Heart right ventricle (tissue), 16 donors: ENCODE results near the gene PTX4. TPM values are rescaled to one million over a fixed set of nuclear protein-coding genes. Genes with fewer than 3 reads are reported as not detected.

Source experiments
- ATAC-seq, 8 donors: fragments of 200-7000 bp; cut with Tn5 transposase; one replicate each; pipeline ENCODE4 v1.9.1; 2020; ENCODE audit warnings: mild to moderate bottlenecking in 8 of 8, moderate library complexity in 8 of 8, moderate number of reproducible peaks in 1 of 8
- DNase-seq, 2 donors: peaks; one replicate each; pipeline ENCODE4 v3.0.0-alpha.2; 2020
- H3K27ac ChIP-seq, 10 donors: fragments of 200-600 bp; sonication (generic) in 2 of 10; one replicate each; pipeline versions ENCODE4 v1.5.0 to v1.8.0; 2020 to 2022; ENCODE audit warnings: mild to moderate bottlenecking in 3 of 10
- H3K27me3 ChIP-seq, 7 donors: fragments of 200-600 bp; one replicate each; pipeline ENCODE4 v1.8.0; 2021 to 2022; ENCODE audit warnings: mild to moderate bottlenecking in 2 of 7
- H3K36me3 ChIP-seq, 9 donors: fragments of 200-600 bp; sonication (generic) in 1 of 9; one replicate each; pipeline versions ENCODE4 v1.5.0 to v1.8.0; 2020 to 2022; ENCODE audit warnings: mild to moderate bottlenecking in 2 of 9
- H3K4me1 ChIP-seq, 9 donors: fragments of 200-600 bp; sonication (generic) in 1 of 9; one replicate each; pipeline versions ENCODE4 v1.5.0 to v1.8.0; 2020 to 2022; ENCODE audit warnings: mild to moderate bottlenecking in 4 of 9
- H3K4me3 ChIP-seq, 10 donors: fragments of 200-600 bp; sonication (generic) in 2 of 10; one replicate each; pipeline versions ENCODE4 v1.5.0 to v1.8.0; 2020 to 2022; ENCODE audit warnings: mild to moderate bottlenecking in 7 of 10, moderate library complexity in 2 of 10
- H3K9me3 ChIP-seq, 11 donors: fragments of 200-600 bp in 10 of 11; sonication (generic) in 2 of 11; one replicate each; pipeline versions ENCODE4 v1.5.0 to v1.8.0; 2013 to 2022; ENCODE audit warnings: mild to moderate bottlenecking in 2 of 11, control low read depth in 1 of 11, moderate library complexity in 1 of 11
- WGBS, 2 donors: extraction: QIAGEN DNeasy Blood & Tissue Kit; methylation state at CpG; one replicate each; pipeline ENCODE4 v1.1.7; 2013; ENCODE audit warnings: inconsistent platforms in 1 of 2; 5-methylcytosine and 5-hydroxymethylcytosine counted together
- intact Hi-C, 10 donors: fragments of 100-400 bp; cut with DNase I; formaldehyde crosslinking; loops; one replicate each; pipeline versions ENCODE4 v1.11.1 to v1.14.2; 2022
- polyA plus RNA-seq, 2 donors: library from polyadenylated mRNA; stranded (reverse); fragments of 200-250 nt; gene quantifications; one replicate each; pipeline ENCODE4 v1.2.3, GENCODE V29; 2013
- total RNA-seq, 10 donors: library from RNA; stranded (reverse); fragmentation: NEBNext Ultra II Directional in 3 of 10; extraction: Animal tissue kit (Norgen Biotek cat#: 25700) in 3 of 10; gene quantifications; one replicate each; pipeline versions ENCODE4 v1.2.1 to v1.2.4, GENCODE V29; 2021 to 2023
- TF ChIP-seq, protein P1 (sequence below), 9 donors: fragments of 200-600 bp; sonication (generic) in 2 of 9; IDR thresholded peaks; one replicate each; pipeline versions ENCODE4 v1.5.0 to v1.8.0; 2021 to 2022; ENCODE audit warnings: antibody characterized with exemption in 9 of 9, mild to moderate bottlenecking in 5 of 9, moderate library complexity in 1 of 9
- donor health status: Arrhythmogenic right ventricular cardiomyopathy.
- donor health status: ischemic (EF 13 %, LVEDD 7.1; RV severe dilation, severe dysfunction).
- donor health status: healthy with polysubstance abuse.
- donor health status: DM: no; HTN: yes; CAD: no.
- donor health status: DM: no; HTN: no; CAD: no.
- donor health status: ischemic (EF 25% LVEDD 6.9; RV normal size, moderate dysfunction).
- donor health status: ischemic (EF 25% LVEDD 5.7; RV mildly dilated, moderate dysfunction).
- donor health status: healthy.
- donor health status: DM: yes; HTN: yes; CAD: no.
- donor health status: Ischemic cardiomyopathy.
- donor health status: ischemic (EF 35%, LVEDD 5.7; RV mildly dilated, moderate dysfunction).
- donor health status: nonischemic (EF 11% LVEDD 7.7; RV severe dilation, severe dysfunction).
- donor health status: DM: yes; HTN: yes; CAD: no.
- donor health status: PGD.
- donor health status: ischemic (EF 29% LVEDD 5.4; RV normal size, mild dysfunction).
- donor health status: nonischemic (EF 23%, LVEDD 6.1; RV moderate dilation, normal function).

PTX4 gene
- total and polyA plus RNA-seq, 12 donors = not detected

DNA sequence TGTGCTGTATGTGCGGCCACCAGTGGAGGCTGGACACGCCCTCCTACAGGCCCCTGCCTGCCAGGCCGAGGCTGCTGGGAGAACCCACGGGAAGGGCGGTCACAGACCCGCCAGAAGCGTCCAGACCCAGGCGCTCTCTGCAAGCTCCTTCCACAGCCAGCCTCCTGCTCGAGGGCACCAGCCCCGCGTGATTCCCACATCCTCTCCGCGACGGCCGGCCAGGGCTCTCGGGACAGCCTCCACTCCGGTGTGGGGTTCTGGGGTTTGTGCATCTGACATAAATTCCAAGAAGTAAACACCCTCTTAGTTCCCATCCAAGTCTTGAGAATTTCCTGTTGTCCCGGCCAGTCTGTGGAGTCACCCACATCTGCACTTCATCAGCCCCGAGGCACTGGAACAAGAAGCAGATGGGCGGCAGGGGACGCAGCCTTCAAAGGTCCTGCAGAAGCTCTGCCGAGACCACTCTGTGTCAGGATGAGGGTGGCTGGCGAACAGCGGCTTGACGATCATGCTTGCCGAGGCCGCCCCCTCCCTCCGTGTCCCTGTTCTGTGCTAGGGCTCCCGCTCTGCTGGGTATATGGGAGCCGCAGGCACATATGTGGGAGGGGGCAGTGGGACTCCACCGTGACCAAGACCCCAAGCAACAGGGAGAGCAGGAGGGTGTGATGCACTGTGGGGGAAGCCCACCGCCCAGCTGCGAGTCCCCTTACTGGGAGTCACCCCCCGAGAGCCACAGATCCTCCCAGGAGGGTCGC is 42.3 kb upstream of the PTX4 start:
- Histone ChIP-seq H3K27me3 (peaks cover 0 to 29% (median 0%) of the 10 kb centered on the region in 7 donors), H3K9me3 (no peaks in the 10 kb centered on the region), H3K4me3 (peak overlapping the region in 8 of 10 donors; percentile 71 to 94 (median 91)), H3K4me1 (peaks cover 41 to 73% (median 67%) of the 10 kb centered on the region in 9 donors), H3K36me3 (peaks cover 0 to 10% (median 0%) of the 10 kb centered on the region in 9 donors), H3K27ac (peak overlapping the region; percentile 87 to 99 (median 95))
- ATAC-seq (peak; percentile 3 to 39 (median 22)), DNase-seq (peak; percentile 75 to 77)
- TF ChIP-seq, protein P1, sequence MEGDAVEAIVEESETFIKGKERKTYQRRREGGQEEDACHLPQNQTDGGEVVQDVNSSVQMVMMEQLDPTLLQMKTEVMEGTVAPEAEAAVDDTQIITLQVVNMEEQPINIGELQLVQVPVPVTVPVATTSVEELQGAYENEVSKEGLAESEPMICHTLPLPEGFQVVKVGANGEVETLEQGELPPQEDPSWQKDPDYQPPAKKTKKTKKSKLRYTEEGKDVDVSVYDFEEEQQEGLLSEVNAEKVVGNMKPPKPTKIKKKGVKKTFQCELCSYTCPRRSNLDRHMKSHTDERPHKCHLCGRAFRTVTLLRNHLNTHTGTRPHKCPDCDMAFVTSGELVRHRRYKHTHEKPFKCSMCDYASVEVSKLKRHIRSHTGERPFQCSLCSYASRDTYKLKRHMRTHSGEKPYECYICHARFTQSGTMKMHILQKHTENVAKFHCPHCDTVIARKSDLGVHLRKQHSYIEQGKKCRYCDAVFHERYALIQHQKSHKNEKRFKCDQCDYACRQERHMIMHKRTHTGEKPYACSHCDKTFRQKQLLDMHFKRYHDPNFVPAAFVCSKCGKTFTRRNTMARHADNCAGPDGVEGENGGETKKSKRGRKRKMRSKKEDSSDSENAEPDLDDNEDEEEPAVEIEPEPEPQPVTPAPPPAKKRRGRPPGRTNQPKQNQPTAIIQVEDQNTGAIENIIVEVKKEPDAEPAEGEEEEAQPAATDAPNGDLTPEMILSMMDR (IDR thresholded peaks at IDR 0.05) = peak in 3 of 9 donors; percentile 8 to 26 (median 16)
- WGBS, 2 donors = 46 to 48% methylated on average over 35 of the region's 35 CpGs
- intact Hi-C loops = loop anchor here in 6 of 10 donors (5.0 kb wide), 3 partner anchors 34 to 81 kb away; partner anchors contain the start of genes CRAMP1 (in 3 of the 6), IFT140 (in 3 of the 6) and TELO2 (in 3 of the 6)

DNA sequence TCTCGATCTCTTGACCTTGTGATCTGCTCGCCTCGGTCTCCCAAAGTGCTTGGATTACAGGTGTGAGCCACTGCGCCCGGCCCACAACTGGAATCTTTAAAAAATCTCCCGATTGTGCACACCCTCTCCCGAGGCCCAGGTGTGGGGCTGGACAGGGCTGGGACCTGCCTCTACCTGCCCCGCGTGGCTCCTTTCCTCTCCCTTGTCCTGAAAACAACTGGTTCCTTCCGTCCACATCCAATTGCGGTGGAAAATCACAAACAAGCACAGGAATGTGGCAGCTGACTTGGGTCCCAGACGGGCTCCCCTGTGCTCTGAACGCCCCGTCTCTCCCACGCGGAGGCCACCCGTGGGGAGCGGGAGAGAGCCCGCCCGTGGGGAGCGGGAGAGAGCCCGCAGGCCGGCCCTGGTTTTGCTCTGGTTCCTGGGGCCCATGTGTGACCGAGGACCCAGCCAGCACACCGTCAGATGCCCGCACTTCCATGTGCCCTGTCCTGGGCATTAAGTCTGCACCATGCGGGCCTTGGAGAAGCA is 41.7 kb upstream of the PTX4 start:
- TF ChIP-seq, protein P1 (IDR thresholded peaks at IDR 0.05) = no peak
- Histone ChIP-seq H3K4me3 (peak overlapping the region in 5 of 10 donors; percentile 90 to 94 (median 92)), H3K9me3 (no peaks in the 10 kb centered on the region), H3K27ac (peak overlapping the region; percentile 87 to 99 (median 95)), H3K4me1 (peaks cover 41 to 69% (median 61%) of the 10 kb centered on the region in 9 donors), H3K27me3 (peaks cover 0 to 22% (median 0%) of the 10 kb centered on the region in 7 donors), H3K36me3 (peaks cover 0 to 3% (median 0%) of the 10 kb centered on the region in 9 donors)
- ATAC-seq (no peak), DNase-seq (no peak)
- intact Hi-C loops = loop anchor here in 6 of 10 donors (5.0 kb wide), 3 partner anchors 33 to 82 kb away; partner anchors contain the start of genes CRAMP1 (in 3 of the 6), IFT140 (in 3 of the 6) and TELO2 (in 3 of the 6)
- WGBS, 2 donors = 82 to 83% methylated on average over 27 of the region's 27 CpGs

DNA sequence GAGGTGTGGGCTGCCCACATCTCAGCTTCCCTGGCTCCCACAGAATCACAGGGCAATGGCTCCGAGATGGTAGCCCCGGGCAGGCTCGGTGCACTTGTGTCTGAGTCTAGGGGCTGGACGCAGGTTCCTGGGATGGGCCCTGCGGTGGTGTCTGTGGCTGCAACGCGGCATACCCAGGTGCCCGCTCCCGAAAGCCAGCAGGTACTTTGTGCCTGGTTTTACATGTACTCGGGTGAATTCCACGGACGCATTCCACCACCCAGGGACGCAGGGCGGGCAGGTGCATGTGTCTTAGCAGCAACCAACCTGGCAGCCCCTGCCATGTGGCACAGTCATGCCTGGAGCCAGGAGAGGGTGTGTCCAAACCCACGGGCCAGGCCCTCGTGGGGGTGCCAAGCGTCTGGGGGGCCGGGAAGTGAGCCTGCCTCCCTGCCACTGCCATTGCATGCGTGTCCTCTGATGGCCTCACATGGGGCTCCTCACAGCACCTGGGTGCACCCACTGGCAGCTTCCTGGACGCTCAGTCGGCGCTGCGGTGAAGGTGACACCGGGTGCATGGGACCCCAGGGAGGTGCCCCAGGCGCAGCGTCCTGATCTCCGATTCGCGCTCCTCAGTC is 40.3 kb upstream of the PTX4 start:
- ATAC-seq (no peak), DNase-seq (peak in 1 of 2 donors; percentile 19)
- Histone ChIP-seq H3K27me3 (peaks cover 0 to 9% (median 0%) of the 10 kb centered on the region in 7 donors), H3K36me3 (peaks cover 0 to 9% (median 0%) of the 10 kb centered on the region in 9 donors), H3K27ac (peak overlapping the region in 5 of 10 donors; percentile 18 to 99 (median 30)), H3K9me3 (no peaks in the 10 kb centered on the region), H3K4me3 (no peak overlapping the region), H3K4me1 (peaks cover 41 to 69% (median 61%) of the 10 kb centered on the region in 9 donors)
- TF ChIP-seq, protein P1 (IDR thresholded peaks at IDR 0.05) = no peak
- intact Hi-C loops = no loop called here
- 92 to 95% methylated on average over 29 of the region's 29 CpGs for WGBS, 2 donors
